Amniotic epithelial cell (primary cell): ENCODE measurements around the gene YAF2.
"Not testable (repeated sequence)": the region's sequence is repeated elsewhere in the genome, so short reads cannot be mapped to it uniquely, and the experiment has no call there.

ENCODE experiments used
- DNase-seq: peaks from one replicate; pipeline ENCODE4 v3.0.0-alpha.2; 2010; ENCODE audit warnings: low read depth

Gene YAF2

DNA sequence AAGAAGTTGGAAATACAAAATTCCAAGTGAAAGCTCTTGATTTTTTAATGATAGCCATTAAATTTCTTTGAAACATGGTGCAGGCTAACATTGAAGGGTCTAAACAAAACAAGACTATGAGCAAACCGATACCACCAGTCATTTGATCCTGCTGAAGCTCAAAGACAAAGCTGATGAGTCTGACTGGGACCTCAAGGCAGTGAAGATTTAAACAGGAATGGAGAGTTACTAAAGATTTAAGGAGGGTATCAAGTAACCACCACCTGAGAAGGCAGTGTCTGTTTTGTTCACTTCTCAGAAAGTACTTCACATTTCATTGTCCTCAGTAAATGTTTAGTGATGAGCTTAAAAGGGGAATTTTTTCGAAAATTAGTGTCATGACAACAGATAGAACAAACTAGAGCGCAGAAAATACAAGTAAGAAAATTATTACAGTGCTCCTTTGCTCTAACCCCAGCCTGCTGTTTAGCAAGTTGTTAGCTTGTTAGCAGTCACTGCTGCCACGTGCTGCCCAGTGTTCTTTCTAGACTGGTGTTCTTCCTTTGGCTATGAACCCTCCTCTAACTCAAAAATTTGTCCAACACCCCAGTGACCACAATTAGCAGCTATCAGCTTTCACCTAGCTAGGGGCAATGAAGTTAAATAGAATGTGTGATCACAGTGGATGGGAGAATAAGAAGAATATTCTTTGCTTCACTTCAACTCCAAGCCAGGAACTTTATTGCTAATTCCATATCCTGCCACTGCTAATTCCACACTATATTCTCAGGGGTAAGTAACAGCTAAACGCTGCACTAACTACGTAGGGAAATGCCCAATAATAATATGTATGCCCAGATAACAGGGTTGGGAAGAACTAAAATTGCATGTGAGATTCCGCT lies 41.1 kb downstream of the YAF2 start:
- DNase-seq, result no peak

DNA sequence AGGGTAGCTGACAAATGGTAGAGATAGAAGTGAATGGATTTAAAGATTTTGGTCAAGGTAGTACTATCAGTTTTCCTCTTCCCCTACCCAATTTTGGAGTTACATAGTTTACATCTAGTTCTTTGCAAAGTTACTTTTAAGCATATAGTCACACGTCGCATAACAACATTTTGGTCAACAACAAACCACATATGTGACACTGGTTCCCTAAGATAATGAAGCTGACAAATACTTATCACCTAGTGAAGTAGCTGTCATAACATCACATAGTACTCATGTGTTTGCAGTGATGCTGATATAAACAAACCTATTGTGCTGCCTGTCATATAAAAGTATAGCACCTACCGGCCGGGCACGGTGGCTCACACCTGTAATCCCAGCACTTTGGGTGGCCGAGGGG lies 45.4 kb downstream of the YAF2 start:
- no peak for DNase-seq

DNA sequence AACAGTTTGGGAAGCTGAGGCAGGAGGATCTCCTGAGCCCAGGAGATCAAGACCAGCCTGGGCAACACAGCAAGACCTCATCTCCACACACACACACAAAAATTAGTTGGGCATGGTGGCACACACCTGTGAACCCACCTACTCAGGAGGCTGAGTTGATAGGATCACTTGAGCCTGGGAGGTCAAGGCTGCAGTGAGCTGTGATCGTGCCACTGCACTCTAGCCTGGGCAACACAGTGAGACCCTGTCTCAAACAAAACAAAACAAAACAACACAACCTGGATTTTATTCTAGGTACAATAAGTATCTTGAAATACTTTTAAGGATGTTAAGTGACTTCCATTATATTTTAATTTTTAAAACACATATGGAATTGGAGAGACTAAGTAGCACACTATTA lies 45.8 kb downstream of the YAF2 start:
- DNase-seq, result no peak

DNA sequence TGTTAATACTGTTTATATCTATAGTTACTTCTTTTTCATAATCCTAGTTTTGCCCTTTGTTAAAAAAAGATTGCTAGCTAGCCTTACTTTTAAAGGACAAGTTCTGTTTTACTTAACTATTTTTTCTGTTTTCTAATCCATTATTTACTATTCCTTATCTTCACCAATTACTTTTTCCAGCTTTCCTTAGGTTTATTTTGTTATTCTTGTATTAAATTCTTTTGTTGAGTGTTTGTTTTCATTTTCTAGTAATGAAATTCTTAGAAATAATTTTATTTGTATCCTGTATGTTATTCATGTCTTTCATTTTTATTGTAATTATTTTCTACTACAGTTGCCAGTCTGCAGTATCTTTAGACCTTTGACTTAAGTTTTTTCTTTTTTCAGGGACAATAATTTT lies 47.7 kb downstream of the YAF2 start:
- no peak for DNase-seq

DNA sequence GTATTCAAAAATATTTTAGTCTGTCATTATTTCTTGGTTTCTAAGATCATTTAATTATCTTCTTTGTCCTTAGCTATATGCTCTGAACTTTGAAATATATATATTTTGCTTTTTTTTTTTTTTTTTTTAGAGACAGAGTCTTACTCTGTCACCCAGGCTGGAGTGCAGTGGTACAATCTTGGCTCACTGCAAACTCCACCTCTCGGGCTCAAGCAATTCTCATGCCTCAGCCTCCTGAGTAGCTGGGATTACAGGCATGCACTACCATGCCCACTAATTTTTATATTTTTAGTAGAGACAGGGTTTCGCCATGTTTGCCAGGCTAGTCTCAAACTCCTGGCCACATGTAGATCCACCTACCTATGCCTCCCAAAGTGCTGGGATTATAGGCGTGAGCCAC lies 49.8 kb downstream of the YAF2 start:
- DNase-seq, result not testable (repeated sequence)

DNA sequence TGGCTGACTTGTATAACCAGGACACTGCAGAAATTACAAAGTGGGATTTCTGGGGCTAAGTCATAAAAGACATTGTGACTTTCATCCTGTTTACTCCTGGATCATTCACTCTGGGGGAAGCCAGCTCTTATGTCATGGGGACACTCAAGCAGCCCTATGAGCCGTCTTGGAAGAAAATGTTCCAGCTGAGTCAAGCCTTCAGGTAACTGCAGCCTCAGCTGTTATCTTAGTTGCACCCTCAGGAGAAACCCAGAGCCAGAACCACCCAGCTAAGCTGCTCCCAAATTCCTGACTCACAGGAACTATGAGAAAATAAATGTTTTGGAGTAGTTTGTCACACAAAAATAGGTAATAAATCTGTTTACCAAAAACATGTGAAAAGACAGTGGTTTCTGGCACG lies 50.2 kb downstream of the YAF2 start:
- DNase-seq, result no peak

DNA sequence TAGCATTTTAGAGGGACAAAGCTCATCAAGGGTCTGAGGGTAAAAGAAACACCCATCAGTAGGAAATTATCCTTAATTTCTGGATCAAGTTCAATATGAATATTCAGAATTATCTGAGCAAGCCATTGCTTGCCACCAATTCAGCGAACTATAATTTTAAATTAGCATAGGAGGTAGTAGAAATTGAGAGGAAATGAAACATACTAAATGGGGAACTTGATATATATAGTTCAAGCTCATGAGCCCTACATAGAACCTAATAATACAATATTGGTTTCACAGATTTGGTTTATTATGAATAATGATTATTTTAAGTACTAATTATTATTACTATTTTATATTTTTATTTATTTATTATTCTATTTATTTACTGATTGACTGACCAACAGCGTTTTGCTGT lies 51.3 kb downstream of the YAF2 start:
- DNase-seq, result no peak

DNA sequence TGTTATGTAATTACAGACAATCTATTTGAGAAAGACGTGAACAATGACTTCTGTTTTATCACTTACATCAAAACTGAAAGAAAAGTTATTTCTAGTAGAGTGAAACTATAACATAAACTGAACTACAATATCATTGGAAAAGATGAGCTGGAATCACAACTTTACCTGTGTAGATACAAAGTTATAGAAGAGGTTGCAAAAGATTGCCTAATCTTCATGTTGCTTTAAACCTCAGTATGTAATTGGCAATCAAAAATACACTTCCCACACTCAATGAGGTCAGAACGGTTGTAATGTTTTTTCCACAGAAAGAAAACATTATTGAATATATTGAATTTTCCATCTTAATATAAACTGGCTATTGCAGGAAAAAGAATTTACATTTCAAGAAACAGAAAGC lies 55.7 kb downstream of the YAF2 start:
- no peak for DNase-seq

DNA sequence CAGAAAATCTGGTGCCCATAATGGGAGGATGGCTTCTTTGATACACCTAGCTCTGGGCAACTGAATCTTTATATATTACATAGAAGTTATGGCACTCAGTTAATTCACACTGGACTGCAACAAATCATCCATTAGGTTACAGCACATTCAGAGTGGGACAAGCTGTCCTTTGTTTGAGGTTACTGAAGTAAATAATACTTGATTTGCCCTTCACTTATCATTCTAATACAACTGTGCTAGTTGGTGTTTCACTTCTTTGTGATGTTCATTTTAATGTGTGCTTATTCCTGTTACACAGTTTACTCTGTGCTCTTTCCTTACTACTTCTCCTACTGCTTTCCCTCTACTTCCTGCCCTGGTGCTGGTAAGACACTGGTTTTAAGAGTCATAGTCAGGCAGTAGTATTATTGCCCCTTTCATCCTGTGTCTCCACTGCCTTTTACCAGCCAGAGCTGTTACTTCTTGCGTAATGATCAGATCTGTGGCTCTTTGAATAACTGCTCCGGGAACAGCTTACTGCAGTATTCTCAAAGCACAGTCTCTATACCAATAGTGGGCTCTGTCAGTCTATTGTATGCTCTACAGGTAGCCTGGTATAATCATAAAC lies 57.0 kb downstream of the YAF2 start:
- peak; percentile 69 for DNase-seq

DNA sequence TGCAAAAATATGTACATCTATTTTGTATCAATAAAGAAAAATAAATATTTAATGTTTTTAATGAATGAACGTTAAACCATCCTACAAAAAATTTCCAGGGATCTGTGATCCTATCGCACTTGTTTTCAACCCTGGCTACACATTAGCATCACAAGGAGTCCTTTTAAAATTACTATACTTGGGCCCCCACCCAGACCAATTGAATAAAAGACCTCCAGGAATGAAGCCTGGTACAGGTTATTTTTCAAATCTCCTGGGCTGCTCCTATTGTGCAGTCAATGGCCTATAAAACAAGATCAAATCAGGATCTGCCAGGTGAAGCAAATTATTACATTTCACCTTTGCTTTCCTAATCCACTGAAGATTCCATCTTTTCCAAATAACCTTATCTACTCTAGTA lies 59.9 kb downstream of the YAF2 start:
- DNase-seq, result no peak

DNA sequence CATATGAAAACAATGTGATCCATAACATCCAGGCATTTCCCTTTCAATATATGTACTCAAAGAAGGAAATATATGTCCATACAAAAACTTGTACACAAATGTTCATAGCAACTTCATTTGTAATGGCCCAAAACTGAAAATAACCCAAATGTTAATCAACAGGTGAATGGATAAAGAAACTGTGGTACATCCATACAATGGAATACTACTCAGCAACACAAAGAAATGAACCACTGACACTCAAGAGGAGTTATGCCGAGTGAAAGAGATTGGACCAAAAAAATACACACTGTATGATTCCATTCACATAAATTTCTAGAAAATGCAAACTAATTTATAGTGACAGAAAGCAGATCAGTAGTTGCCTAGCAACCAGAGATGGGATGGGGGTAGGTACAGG lies 63.1 kb downstream of the YAF2 start:
- DNase-seq, result no peak

DNA sequence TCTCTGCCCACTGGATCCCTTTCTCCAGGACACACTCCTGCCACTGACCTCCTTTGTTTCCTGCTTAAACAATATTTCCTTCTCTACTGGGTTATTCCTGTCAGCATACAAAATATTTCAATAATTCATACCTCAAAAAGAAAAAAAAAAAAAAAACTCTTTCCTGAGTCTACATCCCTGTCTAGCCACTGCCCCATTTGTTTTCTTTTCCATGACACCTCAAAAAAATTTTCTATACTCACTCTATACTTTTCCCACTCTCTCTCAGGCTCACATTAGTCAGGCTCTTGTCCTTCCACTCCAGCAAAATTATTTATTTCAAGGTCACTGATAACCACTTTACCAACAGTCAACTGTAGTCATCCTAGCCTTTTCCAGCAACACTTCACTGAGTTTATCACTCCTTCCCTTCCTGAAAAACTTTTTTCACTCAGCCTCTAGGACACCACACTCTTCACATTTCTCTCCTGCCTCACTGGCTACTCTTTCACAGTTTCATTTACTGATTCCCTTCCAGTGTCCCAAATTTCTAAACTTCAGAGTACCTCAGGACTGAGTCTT lies 64.0 kb downstream of the YAF2 start:
- DNase-seq, result peak; percentile 46

DNA sequence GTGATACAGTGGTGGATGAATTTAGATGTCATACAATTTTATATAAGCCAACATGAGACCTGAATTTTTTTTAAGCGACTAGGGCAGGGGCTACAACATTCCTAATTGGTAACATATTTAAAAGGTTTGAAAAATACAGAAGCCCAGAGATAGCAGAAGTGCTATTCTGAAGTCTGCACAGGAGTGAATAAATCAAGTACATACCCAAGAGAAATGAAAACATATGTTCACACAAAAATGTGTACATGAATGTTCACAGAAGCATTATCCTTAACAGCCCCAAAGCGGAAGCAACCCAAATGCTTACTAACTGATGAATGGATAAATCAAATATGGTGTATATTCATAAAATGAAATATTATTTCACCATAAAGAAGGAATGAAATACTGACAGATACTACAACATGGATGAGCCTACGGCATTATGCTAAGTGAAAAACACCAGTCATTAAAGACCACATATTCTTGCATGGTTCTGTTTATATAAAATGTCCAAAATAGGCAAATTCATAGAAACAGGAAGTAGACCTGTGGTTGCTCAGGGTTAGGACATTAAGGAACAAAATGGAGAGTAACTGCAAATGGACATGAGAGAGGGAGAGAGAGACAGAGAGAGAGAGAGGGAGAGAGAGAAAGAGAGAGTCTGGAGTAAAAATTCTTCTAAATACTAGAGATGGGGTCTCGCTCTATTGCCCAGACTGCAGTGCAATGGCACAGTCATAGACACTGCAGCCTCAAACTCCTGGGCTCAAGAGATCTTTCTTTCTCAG lies 65.4 kb downstream of the YAF2 start:
- no peak for DNase-seq

DNA sequence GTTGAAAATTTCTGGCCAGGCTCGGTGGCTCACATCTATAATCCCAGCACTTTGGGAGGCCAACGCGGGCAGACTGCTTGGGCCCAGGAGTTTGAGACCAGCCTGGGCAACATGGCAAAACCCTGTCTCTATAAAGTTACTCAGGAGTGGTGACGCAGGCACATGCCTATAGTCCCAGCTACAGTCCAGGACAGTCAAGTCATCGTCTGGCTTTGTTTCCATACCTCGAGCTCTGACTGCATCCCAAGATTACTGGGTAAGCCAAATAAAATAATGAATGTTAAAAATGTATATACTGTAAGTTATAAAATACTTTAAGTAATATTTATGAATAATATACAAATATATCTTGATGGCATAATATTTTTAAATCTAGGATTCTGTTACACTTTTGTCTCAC lies 70.3 kb downstream of the YAF2 start:
- no peak for DNase-seq

DNA sequence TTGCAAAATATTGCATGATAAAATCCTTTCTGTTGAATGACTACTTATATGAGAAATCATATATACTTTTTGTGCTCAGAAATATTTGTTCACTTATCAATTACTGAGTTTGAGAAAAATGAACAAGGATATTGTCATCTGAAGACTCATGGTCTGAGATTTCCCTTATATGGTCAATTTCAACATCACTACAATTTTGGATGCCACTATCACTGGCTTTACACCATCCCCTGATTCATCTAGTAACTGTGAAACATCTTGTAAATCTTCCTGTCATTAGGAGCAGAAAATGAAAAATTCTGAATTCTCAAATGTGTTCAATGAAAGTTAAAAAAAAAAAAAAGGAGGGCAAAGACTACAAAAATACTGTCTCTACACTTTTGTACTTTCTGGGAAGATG lies 71.5 kb downstream of the YAF2 start:
- DNase-seq, result peak; percentile 30

DNA sequence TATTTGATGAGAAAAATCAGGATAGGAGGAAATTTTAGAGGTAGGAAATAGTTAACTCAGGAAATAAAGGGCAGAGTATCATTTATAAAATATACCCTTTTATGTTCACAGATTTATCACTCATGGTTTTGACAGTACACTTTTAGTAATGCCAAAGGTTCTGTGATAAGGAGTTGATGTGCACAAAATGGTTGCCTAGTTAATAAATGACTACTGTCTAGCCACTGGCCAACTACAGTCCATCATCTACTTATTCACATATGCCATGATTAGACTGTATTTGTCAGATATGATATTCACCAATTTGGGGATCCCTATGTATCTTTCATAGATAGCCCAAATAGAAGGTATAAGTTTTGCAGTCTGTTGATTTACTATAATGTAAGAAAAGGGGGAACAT lies 74.1 kb downstream of the YAF2 start:
- DNase-seq, result no peak

DNA sequence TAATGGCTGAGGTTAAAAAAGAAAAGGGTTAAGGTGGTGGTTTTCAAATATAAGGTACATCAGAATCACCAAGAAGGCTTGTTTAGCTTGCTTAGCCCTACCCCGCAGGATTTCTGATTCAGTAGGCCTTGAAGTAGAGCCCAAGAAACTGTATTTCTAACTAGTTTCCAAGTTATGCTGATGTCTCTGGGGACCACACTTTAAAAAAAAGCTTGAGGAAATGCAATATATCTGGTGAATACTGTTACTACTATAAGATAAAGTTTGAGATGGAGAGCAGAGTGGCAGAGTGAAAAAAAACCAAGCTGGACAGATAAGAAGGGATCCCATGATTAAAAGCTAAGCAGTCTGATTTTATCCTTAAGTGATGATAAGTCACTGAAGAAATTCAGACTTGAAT lies 75.1 kb downstream of the YAF2 start:
- no peak for DNase-seq

DNA sequence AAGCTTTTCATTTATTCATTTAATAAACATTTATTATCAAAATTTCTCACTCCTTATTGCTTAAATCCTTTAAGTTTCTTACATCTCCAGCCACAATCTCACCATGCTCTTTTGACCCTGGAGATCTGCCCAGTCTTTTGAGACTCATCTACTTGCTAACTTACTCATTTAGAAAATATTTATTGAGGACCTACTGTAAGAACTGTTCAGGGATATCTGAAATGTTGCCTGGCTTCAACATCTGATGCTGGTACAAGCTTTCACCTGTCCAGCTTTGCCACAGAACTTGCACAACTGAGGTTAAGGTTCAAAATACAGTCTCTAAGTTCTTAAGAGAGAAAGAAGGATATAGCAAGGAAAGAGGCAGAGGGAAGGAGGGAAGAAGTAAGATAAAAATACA lies 75.9 kb downstream of the YAF2 start:
- peak; percentile 60 for DNase-seq

DNA sequence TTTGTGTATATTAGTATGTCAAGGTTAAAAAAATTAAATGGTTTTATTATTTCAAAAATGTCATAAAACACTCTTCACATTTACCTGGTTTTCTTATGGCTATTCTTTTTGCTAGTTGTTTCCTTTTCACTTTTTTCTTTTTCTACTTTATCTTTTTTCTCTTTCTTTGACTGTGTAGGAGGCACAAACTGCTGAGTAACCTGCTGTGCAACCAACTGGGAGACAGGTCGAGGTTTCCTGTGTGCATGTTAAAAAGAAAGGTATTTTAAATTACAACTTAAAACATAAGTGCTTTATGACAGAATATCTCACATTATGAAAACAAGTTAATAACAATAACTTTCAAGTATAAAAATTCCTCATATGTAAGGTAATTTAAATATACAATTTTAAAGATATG lies 76.5 kb downstream of the YAF2 start:
- DNase-seq, result no peak

DNA sequence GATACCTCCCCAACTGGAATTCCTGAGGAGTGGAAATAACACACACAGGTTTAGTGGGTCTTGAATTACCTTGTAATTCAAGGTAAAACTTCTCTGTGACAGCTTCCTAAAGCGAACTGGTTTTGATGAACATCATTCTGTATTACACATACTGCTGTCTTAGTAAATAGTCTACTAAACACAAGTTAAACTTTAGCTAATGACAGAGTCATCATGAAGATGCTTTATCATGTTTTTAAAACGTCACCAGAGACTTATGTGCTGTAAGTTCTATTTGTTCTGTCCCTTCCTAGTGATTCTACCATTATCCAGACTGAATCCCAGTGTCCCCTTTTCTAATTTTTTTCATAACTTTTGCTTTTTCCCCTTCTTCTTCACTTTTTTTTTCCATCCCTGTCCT lies 81.8 kb downstream of the YAF2 start:
- no peak for DNase-seq

DNA sequence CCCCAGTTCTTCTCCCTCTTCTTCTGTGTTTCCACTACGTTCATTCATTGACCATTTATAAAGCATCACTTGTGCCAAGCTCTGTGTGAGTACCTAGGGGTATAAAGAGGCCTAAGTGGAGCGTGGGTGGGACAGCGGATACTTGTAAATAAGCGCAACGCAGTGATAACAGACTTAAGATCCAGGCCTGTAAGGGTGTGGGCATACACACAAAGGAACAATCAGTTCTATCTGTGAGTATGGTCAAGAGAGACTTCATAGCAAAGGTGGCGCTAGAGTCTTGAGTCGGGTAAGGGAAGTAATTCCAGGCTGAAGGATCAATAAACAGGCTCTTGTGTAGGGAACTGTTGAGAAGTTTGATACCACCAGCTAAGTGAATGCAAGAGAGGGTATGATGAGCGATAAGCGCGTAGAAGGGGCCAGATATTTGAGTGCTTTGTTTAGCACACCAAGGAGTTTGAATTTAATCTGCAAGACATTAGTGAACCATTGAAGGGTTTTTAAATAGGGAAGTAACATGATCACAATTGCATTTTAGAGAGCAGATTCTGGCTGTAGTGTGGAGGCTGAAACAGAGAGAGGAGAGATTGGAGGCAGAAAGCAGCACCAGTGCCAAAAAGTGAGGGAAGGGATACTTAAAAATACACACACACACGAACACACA lies 92.4 kb downstream of the YAF2 start:
- DNase-seq, result no peak

DNA sequence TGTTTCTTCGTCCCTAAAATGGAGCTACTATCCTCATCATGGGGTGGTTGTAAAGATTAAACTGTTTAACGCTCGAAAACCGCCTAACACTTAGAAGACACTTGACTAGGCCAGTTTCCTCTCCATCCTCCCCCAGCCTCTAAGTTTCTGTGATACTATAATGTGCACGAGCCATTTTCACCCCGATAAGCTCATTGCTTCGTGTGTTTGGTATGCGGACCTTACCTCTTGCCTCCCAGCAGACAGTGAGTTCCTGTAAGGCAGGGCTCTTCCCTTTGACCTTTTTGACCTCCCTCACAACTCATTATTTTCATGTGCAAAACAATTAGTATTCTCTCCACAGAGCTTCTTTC lies 92.9 kb downstream of the YAF2 start:
- no peak for DNase-seq
